GM21528 (cell line): ENCODE results near the gene RGL2.
A peak's percentile ranks its signal among the peaks of the same experiment; 100 is the strongest.
"Not testable (repeated sequence)": the region's sequence is repeated elsewhere in the genome, so short reads cannot be mapped to it uniquely, and the experiment has no call there.

ENCODE experiments used
- ATAC-seq: cut with Tn5 transposase; IDR thresholded peaks from one replicate; pipeline ENCODE4 v1.9.1; 2021; ENCODE audit warnings: mild to moderate bottlenecking, moderate library complexity; ENCODE audit not compliant: unreplicated experiment, low FRiP score

RGL2 gene

GRCh38 chr6:33296797-33297405 lies 1.8 kb downstream of the RGL2 start:
- ATAC-seq = no peak

- no peak for ATAC-seq
These were observed 2.9 kb downstream of the RGL2 start for GRCh38 chr6:33295621-33296369.

GRCh38 chr6:33294086-33294823 lies 4.5 kb downstream of the RGL2 start:
- ATAC-seq = no peak

GRCh38 chr6:33292996-33293682 lies 5.6 kb downstream of the RGL2 start:
- no peak for ATAC-seq

- ATAC-seq = no peak
These were observed 8.3 kb downstream of the RGL2 start for GRCh38 chr6:33290459-33290858.

- peak; percentile 17 for ATAC-seq
These were observed 8.9 kb downstream of the RGL2 start for GRCh38 chr6:33289784-33290315.

- ATAC-seq = peak; percentile 70
These were observed 9.6 kb downstream of the RGL2 start, which contains the start of the genes PFDN6 and WDR46 for GRCh38 chr6:33288921-33289783. PFDN6 (plus strand) TSS chr6:33289601; CDS start chr6:33289857, 256 bp downstream. WDR46 (minus strand) TSS chr6:33289239; CDS start chr6:33289170, 69 bp downstream.

GRCh38 chr6:33288141-33288920 lies 10.4 kb downstream of the RGL2 start:
- ATAC-seq = peak; percentile 7

- no peak for ATAC-seq
These were observed 11.5 kb downstream of the RGL2 start for GRCh38 chr6:33286946-33287914.

GRCh38 chr6:33285214-33285613 lies 13.5 kb downstream of the RGL2 start:
- not testable (repeated sequence) for ATAC-seq

- no peak for ATAC-seq
These were observed 18.2 kb downstream of the RGL2 start for GRCh38 chr6:33280539-33280938.

- no peak for ATAC-seq
These were observed 18.7 kb downstream of the RGL2 start for GRCh38 chr6:33279971-33280511.

GRCh38 chr6:33279257-33279695 lies 19.5 kb downstream of the RGL2 start:
- no peak for ATAC-seq

GRCh38 chr6:33278810-33279209 lies 19.9 kb downstream of the RGL2 start:
- no peak for ATAC-seq

- ATAC-seq = no peak
These were observed 20.4 kb downstream of the RGL2 start for GRCh38 chr6:33278392-33278741.

GRCh38 chr6:33277663-33278391 lies 20.9 kb downstream of the RGL2 start:
- peak; percentile 17 for ATAC-seq
